WTC11 (cell line): ENCODE results near the gene DBT. TPM values are rescaled to one million over a fixed set of nuclear protein-coding genes. Genes with fewer than 3 reads are reported as not detected.

ENCODE experiments used
- ATAC-seq: fragments of 200-7000 bp; cut with Tn5 transposase; 2 replicates; pipeline ENCODE4 v1.10.0; 2021; ENCODE audit warnings: mild to moderate bottlenecking, moderate library complexity
- CTCF ChIA-PET: fragments of 300-600 bp; sonication (Branson Sonifier 250); formaldehyde crosslinking; loops from one replicate; lab custom pipeline; 2021; ENCODE audit warnings: antibody characterized with exemption; lab: Charles Lee
- POLR2A ChIA-PET: fragments of 350-600 bp; sonication (Branson Sonifier 250); formaldehyde crosslinking; loops from one replicate; lab custom pipeline; 2021; ENCODE audit warnings: antibody characterized with exemption; lab: Charles Lee
- DNase-seq: peaks from one replicate; pipeline ENCODE4 v3.0.0; 2021; ENCODE audit warnings: low spot score
- H3K27ac Mint-ChIP-seq: 2 replicates; pipeline ENCODE4 v1.8.0; 2021; ENCODE audit warnings: mixed read lengths
- H3K27me3 Mint-ChIP-seq: 2 replicates; pipeline ENCODE4 v1.8.0; 2021; ENCODE audit warnings: low read depth, mild to moderate bottlenecking, moderate library complexity, mixed read lengths
- H3K36me3 Mint-ChIP-seq: 2 replicates; pipeline ENCODE4 v1.8.0; 2021; ENCODE audit warnings: mixed read lengths
- H3K4me1 Mint-ChIP-seq: 2 replicates; pipeline ENCODE4 v1.8.0; 2022; ENCODE audit warnings: mixed read lengths
- H3K4me3 Mint-ChIP-seq: 2 replicates; pipeline ENCODE4 v1.8.0; 2021; ENCODE audit warnings: mild to moderate bottlenecking, moderate library complexity, mixed read lengths
- H3K9me3 Mint-ChIP-seq: 2 replicates; pipeline ENCODE4 v1.8.0; 2021; ENCODE audit warnings: mixed read lengths
- CDX4 ChIP-seq: fragments of 250-450 bp; sonication (Bioruptor Pico); IDR thresholded peaks from 2 replicates; pipeline ENCODE4 v1.9.0; 2021; ENCODE audit warnings: moderate library complexity, mild to moderate bottlenecking, inconsistent platforms, borderline replicate concordance
- GRHL2 ChIP-seq: fragments of 250-450 bp; sonication (Bioruptor Pico); IDR thresholded peaks from 2 replicates; pipeline ENCODE4 v1.8.0; 2022; ENCODE audit warnings: mild to moderate bottlenecking, moderate library complexity; ENCODE audit not compliant: insufficient replicate concordance, severe bottlenecking
- HMGXB4 ChIP-seq: sonication (generic); formaldehyde crosslinking; IDR thresholded peaks from 2 replicates; pipeline ENCODE4 v1.8.1; 2023; ENCODE audit warnings: mild to moderate bottlenecking, moderate library complexity, missing genetic modification reagents
- MLX ChIP-seq: sonication (generic); formaldehyde crosslinking; IDR thresholded peaks from 2 replicates; pipeline ENCODE4 v1.8.1; 2023; ENCODE audit warnings: mild to moderate bottlenecking, missing genetic modification reagents, moderate library complexity
- MYBL2 ChIP-seq: sonication (generic); formaldehyde crosslinking; IDR thresholded peaks from 2 replicates; pipeline ENCODE4 v1.8.1; 2023; ENCODE audit warnings: mild to moderate bottlenecking, moderate library complexity, missing genetic modification reagents
- NFE2L1 ChIP-seq: sonication (generic); formaldehyde crosslinking; IDR thresholded peaks from 2 replicates; pipeline ENCODE4 v1.8.1; 2023; ENCODE audit warnings: missing genetic modification reagents
- NFYB ChIP-seq: sonication (generic); formaldehyde crosslinking; conservative IDR thresholded peaks from 2 replicates; pipeline ENCODE4 v1.8.0; 2022; ENCODE audit warnings: low read depth, missing genetic modification reagents
- OVOL2 ChIP-seq: fragments of 250-450 bp; sonication (Bioruptor Pico); IDR thresholded peaks from 2 replicates; pipeline ENCODE4 v1.9.0; 2021; ENCODE audit warnings: mild to moderate bottlenecking, borderline replicate concordance
- PRDM15 ChIP-seq: sonication (generic); formaldehyde crosslinking; IDR thresholded peaks from 2 replicates; pipeline ENCODE4 v1.8.0; 2022; ENCODE audit warnings: missing genetic modification reagents
- SMAD3 ChIP-seq: sonication (generic); formaldehyde crosslinking; IDR thresholded peaks from 2 replicates; pipeline ENCODE4 v1.8.0; 2022; ENCODE audit warnings: missing genetic modification reagents, mild to moderate bottlenecking, borderline replicate concordance
- ZBTB21 ChIP-seq: sonication (generic); formaldehyde crosslinking; IDR thresholded peaks from 2 replicates; pipeline ENCODE4 v1.8.1; 2023; ENCODE audit warnings: mild to moderate bottlenecking, missing genetic modification reagents, borderline replicate concordance
- ZMAT4 ChIP-seq: fragments of 250-450 bp; sonication (Bioruptor Pico); IDR thresholded peaks from 2 replicates; pipeline ENCODE4 v1.9.0; 2021; ENCODE audit warnings: mild to moderate bottlenecking
- ZNF138 ChIP-seq: sonication (generic); formaldehyde crosslinking; conservative IDR thresholded peaks from 2 replicates; pipeline ENCODE4 v1.8.1; 2022; ENCODE audit warnings: mild to moderate bottlenecking, moderate library complexity, missing genetic modification reagents
- ZNF416 ChIP-seq: fragments of 250-450 bp; sonication (Bioruptor Pico); IDR thresholded peaks from 2 replicates; pipeline ENCODE4 v1.9.0; 2021; ENCODE audit warnings: mild to moderate bottlenecking, inconsistent platforms
- ZNF512 ChIP-seq: sonication (generic); formaldehyde crosslinking; IDR thresholded peaks from 2 replicates; pipeline ENCODE4 v1.8.1; 2022; ENCODE audit warnings: missing genetic modification reagents, borderline replicate concordance
- total RNA-seq: library from RNA; stranded (reverse); gene quantifications from 3 replicates; pipeline ENCODE4 v1.2.3, GENCODE V29; 2021

DBT gene
- total RNA-seq, 1 experiment from 2014 or later, result 20.1 TPM

- no peak for TF ChIP-seq SMAD3 (CRISPR knock-in tag)
- TF ChIP-seq OVOL2, result no peak
- TF ChIP-seq ZNF416, result no peak
- no peak for TF ChIP-seq ZMAT4 (CRISPR knock-in tag)
Measured at GRCh38 chr1:100279954-100280682, 30.5 kb upstream of the DBT start (continued).

GRCh38 chr1:100279358-100279923 lies 29.8 kb upstream of the DBT start:
- H3K27ac Mint-ChIP-seq, result no peak overlapping the region
- H3K9me3 Mint-ChIP-seq, result no peaks in the 10 kb centered on the region
- ATAC-seq (no peak), DNase-seq (no peak)
- H3K27me3 Mint-ChIP-seq, result no peaks in the 10 kb centered on the region
- ChIA-PET CTCF (no interaction called here), POLR2A (no interaction called here)
- H3K4me1 Mint-ChIP-seq, result no peaks in the 10 kb centered on the region
- H3K4me3 Mint-ChIP-seq, result no peak overlapping the region
- peaks cover 57% of the 10 kb centered on the region for H3K36me3 Mint-ChIP-seq
- TF ChIP-seq NFE2L1 (CRISPR knock-in tag) (no peak), NFYB (CRISPR knock-in tag) (no peak), ZNF512 (CRISPR knock-in tag) (no peak), ZNF138 (no peak), HMGXB4 (no peak), ZBTB21 (CRISPR knock-in tag) (no peak), GRHL2 (CRISPR knock-in tag) (no peak), MYBL2 (no peak), MLX (CRISPR knock-in tag) (no peak), PRDM15 (CRISPR knock-in tag) (no peak), CDX4 (CRISPR knock-in tag) (no peak)
